PFSK-1 (cell line): ENCODE results near the gene RTN4RL2.

Source experiments
- FOXP2 ChIP-seq: optimal IDR thresholded peaks from 2 replicates; pipeline ENCODE3; 2011; ENCODE audit warnings: borderline replicate concordance, control low read depth, inconsistent platforms; ENCODE audit not compliant: insufficient read depth; ENCODE audit errors: extremely low read length, extremely low read depth
- POLR2AphosphoS5 ChIP-seq: IDR thresholded peaks from 2 replicates; pipeline ENCODE4 v1.6.1; 2012; ENCODE audit warnings: low read depth, mild to moderate bottlenecking, control low read depth, low read length, moderate library complexity
- SIN3A ChIP-seq: IDR thresholded peaks from 2 replicates; pipeline ENCODE4 v1.6.1; 2012; ENCODE audit warnings: mild to moderate bottlenecking, low read length, moderate library complexity, borderline replicate concordance; ENCODE audit not compliant: insufficient read depth
- TAF1 ChIP-seq: IDR thresholded peaks from 2 replicates; pipeline ENCODE4 v1.6.1; 2012; ENCODE audit warnings: low read length, control low read depth, borderline replicate concordance; ENCODE audit not compliant: insufficient read depth
- TF ChIP-seq, protein P1 (sequence below), 2 experiments: IDR thresholded peaks; 2 replicates each; pipeline versions ENCODE4 v1.6.1 to v1.8.0; 2011 to 2012; ENCODE audit warnings: low read depth in 2 of 2, low read length in 2 of 2, control low read depth in 1 of 2, inconsistent platforms in 1 of 2, mild to moderate bottlenecking in 1 of 2, moderate library complexity in 1 of 2; ENCODE audit not compliant: insufficient read depth in 1 of 2

RTN4RL2 gene

DNA sequence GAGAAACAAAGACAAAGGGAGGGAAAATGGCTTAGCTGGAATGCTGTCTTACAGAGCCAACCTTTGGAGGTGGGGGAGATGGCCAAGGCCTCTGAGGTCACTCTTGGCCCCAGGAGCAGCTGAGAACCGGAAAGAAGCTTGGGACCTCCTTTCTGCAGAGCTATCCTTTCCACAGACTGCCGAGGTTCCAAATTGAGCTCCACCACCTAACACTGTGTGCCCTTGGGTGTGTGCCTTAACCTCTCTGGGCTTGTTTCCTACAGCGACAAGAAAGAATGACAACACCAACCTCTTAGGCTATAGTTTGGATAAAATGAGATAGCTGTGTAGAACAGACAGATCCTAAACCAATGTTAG is 23.2 kb downstream of the RTN4RL2 start:
- TF ChIP-seq, protein P1, sequence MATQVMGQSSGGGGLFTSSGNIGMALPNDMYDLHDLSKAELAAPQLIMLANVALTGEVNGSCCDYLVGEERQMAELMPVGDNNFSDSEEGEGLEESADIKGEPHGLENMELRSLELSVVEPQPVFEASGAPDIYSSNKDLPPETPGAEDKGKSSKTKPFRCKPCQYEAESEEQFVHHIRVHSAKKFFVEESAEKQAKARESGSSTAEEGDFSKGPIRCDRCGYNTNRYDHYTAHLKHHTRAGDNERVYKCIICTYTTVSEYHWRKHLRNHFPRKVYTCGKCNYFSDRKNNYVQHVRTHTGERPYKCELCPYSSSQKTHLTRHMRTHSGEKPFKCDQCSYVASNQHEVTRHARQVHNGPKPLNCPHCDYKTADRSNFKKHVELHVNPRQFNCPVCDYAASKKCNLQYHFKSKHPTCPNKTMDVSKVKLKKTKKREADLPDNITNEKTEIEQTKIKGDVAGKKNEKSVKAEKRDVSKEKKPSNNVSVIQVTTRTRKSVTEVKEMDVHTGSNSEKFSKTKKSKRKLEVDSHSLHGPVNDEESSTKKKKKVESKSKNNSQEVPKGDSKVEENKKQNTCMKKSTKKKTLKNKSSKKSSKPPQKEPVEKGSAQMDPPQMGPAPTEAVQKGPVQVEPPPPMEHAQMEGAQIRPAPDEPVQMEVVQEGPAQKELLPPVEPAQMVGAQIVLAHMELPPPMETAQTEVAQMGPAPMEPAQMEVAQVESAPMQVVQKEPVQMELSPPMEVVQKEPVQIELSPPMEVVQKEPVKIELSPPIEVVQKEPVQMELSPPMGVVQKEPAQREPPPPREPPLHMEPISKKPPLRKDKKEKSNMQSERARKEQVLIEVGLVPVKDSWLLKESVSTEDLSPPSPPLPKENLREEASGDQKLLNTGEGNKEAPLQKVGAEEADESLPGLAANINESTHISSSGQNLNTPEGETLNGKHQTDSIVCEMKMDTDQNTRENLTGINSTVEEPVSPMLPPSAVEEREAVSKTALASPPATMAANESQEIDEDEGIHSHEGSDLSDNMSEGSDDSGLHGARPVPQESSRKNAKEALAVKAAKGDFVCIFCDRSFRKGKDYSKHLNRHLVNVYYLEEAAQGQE (IDR thresholded peaks at IDR 0.05; ENCODE audit: insufficient read depth in 1 of 2, low read depth in 2 of 2, low read length in 2 of 2): no peak
- TF ChIP-seq TAF1: no peak
- no peak for TF ChIP-seq FOXP2
- TF ChIP-seq SIN3A: no peak
- no peak for TF ChIP-seq POLR2AphosphoS5

DNA sequence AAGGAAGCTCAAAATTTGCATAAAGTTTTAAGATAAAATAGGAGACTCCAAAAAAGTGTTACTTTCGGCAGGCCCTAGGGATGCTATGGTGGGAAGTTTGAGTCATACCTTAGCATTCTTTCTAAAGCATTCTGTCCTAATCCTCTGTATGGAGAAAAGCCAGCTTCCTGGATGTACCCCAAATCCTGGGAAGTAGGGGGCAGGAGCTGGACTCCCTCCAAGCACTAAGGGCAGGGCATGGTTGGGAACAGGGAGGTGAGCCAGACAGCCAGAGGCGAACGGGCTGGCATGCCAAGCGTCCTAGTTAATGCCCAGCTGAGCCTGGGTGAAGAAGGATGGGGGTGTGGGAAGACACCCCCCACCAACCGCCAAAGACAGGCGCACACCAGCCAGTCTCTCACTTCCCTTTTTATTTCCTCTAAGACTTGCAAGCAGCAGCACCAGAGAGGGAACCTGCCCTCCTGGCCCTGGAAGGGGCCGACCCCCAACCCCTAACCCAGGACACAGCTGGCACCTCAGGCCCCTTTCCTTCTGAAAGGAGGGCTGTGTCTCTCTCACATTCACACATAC is 23.9 kb downstream of the RTN4RL2 start:
- TF ChIP-seq, protein P1 (IDR thresholded peaks at IDR 0.05; ENCODE audit: insufficient read depth in 1 of 2, low read depth in 2 of 2, low read length in 2 of 2): no peak
- no peak for TF ChIP-seq POLR2AphosphoS5
- TF ChIP-seq SIN3A: no peak
- TF ChIP-seq TAF1: no peak
- TF ChIP-seq FOXP2: no peak

DNA sequence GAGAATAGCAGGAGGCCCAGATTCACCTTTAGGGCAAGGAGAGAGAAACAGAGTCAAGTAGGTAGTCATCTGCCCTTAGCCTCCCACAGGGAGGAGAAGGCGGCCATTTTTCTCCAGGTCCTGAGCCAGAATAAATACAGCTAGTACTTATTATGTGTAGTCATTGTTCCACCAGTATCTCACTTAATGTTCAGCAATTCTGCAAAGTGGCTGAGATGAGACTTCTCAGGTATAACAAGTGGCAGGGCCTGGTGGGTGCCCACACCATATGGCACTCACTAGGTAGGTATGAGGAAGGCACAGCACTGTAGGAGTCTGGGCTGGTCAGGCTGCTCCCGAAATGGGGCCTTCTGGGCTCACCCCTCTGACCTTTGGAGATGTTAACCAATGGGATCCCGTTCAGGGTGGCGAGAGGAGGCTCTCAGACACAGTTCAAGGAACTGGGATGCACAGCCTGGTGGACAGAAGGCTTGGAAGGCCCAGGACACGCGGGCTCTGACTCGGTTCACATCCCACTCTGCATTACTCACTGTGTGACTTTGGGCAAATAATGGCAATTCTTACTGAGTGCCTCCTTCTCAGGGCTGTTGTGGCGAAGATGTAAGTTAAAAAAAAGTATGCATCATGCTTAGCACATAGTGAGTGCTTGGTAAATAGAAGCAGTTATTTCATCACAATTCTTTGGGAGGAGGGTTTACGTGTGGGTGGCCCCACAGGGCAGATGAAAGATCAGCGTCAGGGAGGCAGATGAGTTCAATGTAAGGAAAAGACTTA is 25.1 kb downstream of the RTN4RL2 start:
- TF ChIP-seq TAF1: no peak
- TF ChIP-seq FOXP2: no peak
- TF ChIP-seq, protein P1 (IDR thresholded peaks at IDR 0.05; ENCODE audit: insufficient read depth in 1 of 2, low read depth in 2 of 2, low read length in 2 of 2): no peak
- TF ChIP-seq POLR2AphosphoS5: no peak
- no peak for TF ChIP-seq SIN3A

DNA sequence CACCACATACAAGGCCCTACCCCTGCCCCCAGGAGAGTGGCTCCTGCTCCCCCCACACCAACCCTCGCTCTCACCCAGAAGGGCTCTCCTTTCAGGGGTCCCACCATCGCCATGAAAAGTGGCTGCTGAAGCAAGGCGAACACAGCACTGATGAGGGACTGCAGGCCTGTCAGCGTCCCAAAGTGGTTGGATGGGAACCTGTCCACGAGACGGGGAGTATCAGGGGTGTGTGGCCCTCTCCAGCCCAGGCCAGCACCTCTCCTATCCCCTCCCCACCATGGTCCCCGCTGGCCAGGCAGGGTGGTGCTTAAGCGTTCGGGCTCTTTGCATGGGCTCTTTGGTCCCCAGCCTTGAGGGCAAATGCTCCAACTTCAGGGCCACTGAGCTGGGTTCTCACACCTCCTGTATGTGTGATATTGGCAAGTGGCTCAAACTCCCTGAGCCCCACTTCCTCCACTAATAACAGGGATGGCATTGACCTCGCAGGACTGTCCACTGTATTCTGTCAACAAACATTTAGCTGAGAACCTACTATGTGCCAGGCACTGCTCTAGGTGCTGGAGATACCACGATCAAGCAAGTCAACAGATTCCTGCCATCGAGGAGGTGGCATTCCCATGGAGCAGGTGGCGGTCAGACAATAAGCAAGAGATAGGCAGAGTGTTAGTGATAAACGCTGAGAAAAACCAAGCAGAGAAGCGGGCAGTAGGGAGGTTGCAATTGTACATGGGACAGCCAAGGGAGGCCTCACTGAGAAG is 26.9 kb downstream of the RTN4RL2 start:
- TF ChIP-seq POLR2AphosphoS5: no peak
- TF ChIP-seq TAF1: no peak
- no peak for TF ChIP-seq FOXP2
- TF ChIP-seq, protein P1 (IDR thresholded peaks at IDR 0.05; ENCODE audit: insufficient read depth in 1 of 2, low read depth in 2 of 2, low read length in 2 of 2): no peak
- TF ChIP-seq SIN3A: no peak
